NCI-H524 treated with DMSO at 0.1 percent for 48 hours (cell line): ENCODE results near the gene PRMT3.
"Not testable (repeated sequence)": the region's sequence is repeated elsewhere in the genome, so short reads cannot be mapped to it uniquely, and the experiment has no call there.

Experiments used
- DNase-seq: peaks from one replicate; lab custom pipeline; 2025; lab: John Stamatoyannopoulos, UW

PRMT3 gene

DNA sequence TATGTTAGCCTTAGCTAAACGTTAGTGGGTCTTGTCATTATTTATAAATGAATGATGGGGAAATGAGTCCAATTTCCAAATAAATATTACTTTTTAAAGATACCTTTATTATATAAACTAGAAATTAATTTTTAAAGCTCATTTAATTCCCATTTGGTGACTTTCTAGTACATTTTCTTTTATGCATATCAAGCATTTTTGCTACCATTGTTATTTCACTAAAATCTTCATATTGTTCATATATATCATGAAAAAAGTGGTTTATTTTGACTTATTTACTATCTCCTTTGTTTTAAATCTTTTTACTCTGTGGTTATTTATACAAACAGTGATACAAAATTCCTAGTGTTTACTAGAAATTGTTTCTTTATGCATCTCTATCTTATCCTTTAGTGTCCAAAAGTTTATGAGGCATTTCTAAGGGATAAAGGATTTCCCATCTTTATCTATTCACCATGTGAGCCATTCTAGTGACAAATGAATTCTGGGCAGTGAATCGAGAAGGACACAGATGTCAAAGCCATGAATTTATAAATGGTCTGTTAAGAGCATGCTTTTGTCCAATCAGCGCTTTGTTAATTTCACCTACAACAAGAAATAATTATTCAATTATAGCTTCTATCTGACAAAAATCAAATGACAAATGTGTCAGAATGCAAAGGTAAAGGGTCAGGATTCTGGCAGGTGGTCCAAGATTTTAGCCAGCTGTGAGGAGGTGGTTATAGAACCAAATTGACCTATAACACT, 70.6 kb downstream of the PRMT3 start:
- DNase-seq, result no peak

- peak; percentile 71 for DNase-seq
Observed at GRCh38 chr11:20458905-20459632, 71.6 kb downstream of the PRMT3 start.

- DNase-seq, result no peak
Observed at GRCh38 chr11:20459865-20460264, 72.3 kb downstream of the PRMT3 start.

DNA sequence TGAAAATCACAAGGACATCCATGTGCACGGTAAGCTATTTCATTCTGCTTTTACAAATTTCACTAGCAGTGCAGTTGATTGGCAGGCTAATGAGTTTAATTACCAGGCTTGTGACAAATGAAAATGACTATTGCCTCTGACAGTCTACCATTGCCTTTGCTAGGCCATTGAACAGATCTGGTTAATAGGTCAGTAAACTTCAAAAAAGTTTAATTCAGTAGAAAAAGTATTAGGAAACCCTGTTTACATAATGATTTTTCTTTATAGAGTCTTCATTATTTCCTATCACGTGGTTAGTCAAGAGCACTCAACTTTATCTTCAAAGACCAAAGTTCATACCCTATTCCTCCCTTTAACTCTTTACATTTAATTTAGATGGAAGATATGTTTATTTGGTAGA, 77.0 kb downstream of the PRMT3 start:
- no peak for DNase-seq

GRCh38 chr11:20467487-20468185, 80.1 kb downstream of the PRMT3 start:
- peak; percentile 54 for DNase-seq

DNA sequence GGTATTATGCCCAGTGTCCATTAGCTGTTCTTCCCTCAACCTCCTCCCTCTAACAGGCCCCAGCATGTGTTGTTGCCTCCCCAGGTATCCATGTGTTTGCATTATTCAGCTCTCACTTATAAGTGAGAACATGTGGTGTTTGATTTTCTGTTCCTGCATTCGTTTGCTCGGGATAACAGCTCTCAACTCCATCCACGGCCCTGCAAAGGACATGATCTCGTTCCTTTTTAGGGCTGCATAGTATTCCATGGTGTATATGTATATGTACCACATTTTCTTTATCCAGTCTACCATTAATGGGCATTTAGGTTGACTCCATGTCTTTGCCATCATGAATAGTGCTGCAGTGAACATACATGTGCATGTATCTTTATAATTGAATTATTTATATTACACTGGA, 82.8 kb downstream of the PRMT3 start:
- no peak for DNase-seq

DNA sequence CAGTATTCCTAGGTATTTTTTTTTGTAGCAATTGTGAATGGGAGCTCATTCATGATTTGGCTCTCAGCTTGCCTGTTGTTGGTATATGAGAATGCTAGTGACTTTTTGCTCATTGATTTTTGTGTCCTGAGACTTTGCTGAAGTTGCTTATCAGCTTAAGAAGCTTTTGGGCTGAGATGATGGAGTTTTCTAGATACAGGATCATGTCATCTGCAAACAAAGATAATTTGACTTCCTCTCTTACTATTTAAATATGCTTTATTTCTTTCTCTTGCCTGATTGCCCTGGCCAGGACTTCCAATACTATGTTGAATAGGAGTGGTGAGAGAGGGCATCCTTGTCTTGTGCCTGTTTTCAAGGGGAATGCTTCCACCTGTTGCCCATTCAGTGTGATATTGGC, 84.4 kb downstream of the PRMT3 start:
- not testable (repeated sequence) for DNase-seq

GRCh38 chr11:20474176-20474881, 86.8 kb downstream of the PRMT3 start:
- no peak for DNase-seq

- DNase-seq, result no peak
Observed at GRCh38 chr11:20474882-20475517, 87.5 kb downstream of the PRMT3 start.

GRCh38 chr11:20477418-20478090, 90.0 kb downstream of the PRMT3 start:
- DNase-seq, result no peak

DNA sequence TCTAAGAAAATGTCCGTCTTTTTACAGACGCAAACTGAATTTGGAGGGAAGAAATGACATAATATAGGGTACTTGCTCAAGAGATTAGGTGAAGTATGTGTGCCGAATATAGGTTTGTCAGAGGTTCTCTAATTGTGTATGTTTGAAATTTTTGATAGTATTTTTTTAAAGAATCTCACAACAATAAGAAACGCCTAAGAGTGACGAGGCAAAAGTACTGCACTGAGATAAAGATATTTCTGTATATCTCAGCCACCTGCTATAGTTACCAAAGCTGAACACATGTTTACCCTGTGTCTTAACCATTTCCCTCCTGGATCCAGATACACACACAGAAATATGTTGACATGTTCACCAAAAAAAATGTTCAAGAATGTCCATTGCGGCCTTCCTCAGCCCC, 92.0 kb downstream of the PRMT3 start:
- no peak for DNase-seq

DNA sequence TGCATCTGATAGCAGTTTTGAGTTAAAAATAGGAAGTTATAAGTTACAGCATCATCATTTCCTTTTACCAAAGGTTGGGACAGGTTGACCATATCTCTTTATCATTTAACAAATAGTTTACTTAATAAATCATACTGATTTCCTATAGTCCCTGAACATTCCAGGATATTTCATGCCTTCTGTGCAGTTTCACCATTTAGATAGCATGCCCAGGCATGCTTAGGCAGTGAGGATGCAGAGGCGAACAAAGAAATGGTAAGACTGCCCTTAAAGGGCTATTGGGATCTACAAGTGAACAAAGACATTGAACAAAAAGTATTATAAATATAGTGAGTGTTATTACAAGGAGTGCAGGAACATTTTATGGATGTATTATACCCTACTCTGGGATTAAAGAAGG, 96.4 kb downstream of the PRMT3 start:
- DNase-seq, result no peak

- not testable (repeated sequence) for DNase-seq
Observed at GRCh38 chr11:20484416-20484815, 96.9 kb downstream of the PRMT3 start.

DNA sequence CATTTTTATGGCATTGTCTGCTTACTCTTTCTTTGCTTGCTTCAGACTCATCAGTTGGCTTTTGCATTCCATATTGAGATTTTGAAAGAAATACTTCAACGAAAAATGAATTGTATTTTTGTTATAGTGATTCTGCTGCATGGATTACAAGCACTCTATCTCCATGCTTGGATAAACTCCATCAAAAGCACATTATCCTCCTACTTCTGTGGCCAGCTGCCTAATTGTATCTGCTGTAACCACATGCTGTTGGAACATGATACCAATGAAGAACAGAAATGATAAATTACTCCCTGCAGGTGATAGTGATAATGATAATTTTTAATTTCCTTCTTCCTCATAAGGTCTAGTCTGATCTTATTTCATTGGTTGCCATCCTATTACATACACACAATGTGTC, 100.8 kb downstream of the PRMT3 start:
- DNase-seq, result peak; percentile 69

GRCh38 chr11:20489948-20490347, 102.4 kb downstream of the PRMT3 start:
- DNase-seq, result no peak

GRCh38 chr11:20493340-20493739, 105.8 kb downstream of the PRMT3 start:
- DNase-seq, result no peak

DNA sequence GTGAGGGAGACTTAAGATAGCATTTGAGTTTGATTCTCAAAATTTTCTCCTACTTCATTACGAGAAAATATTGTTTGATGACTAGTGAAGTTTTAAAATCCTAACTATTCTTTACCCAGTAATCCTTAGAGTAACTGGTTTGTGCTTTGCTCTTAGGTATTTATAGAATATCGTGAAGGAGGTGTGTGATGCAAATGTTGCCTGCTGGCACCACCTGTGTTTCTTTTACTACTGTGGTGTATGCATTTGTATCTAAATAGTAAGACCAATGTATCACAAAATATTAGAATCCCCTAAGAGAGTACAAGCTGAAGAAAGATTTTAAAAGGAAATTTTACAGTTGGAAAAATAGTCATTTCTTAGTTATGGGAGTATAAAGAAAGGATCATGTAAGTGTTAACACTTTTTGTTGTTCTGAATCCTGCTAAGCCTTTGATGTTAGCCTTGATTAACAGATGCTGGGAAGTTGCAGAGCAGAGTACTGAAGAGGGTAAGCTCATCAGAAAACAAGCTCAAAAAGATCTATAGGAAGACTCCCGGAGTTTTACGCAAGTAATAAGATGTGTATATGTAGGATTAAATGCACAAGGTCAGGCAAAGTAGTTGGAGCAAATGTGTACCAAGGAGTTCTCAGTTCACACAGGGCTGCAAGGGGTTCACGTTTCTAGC, 109.7 kb downstream of the PRMT3 start:
- no peak for DNase-seq

- no peak for DNase-seq
Observed at GRCh38 chr11:20501252-20501651, 113.7 kb downstream of the PRMT3 start.

GRCh38 chr11:20501971-20502370, 114.5 kb downstream of the PRMT3 start:
- no peak for DNase-seq

GRCh38 chr11:20511982-20512381, 124.5 kb downstream of the PRMT3 start:
- no peak for DNase-seq

GRCh38 chr11:20512869-20513268, 125.4 kb downstream of the PRMT3 start:
- DNase-seq, result no peak
